Measurements from ENCODE around the gene ALDH1L1.
"Not testable (repeated sequence)": the region's sequence is repeated elsewhere in the genome, so short reads cannot be mapped to it uniquely, and the experiment has no call there.

Gene ALDH1L1

DNA sequence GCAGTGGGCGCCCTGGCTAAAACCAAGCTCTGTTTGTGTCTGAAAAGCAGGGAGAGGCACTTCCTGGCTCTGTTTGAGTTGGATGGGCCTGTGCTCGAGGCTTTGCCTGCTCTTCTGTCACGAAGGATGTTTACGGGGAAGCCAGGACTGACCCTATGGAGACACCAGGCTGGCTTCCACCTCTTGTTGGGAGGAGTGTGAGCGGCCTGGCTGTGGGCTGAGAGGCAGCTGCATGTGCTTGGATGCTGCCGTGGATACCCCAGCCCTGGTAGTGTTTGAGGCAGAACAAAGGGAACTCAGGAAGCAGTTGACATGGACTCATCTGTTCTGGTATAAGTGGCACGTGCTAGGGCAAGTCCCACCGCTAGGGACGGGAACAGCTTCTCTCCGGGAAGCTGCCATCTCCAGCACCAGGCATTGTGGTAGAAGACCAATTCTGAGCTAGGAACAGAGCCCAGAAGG is 78.8 kb downstream of the ALDH1L1 start:
- H3K4me3 ChIP-seq (ENCODE audit: low read length), result no peak overlapping the region
- TF ChIP-seq CTCF (conservative IDR thresholded peaks at IDR 0.05; ENCODE audit: low read depth, low read length), result no peak
- no peak for DNase-seq (ENCODE audit: low read depth)

DNA sequence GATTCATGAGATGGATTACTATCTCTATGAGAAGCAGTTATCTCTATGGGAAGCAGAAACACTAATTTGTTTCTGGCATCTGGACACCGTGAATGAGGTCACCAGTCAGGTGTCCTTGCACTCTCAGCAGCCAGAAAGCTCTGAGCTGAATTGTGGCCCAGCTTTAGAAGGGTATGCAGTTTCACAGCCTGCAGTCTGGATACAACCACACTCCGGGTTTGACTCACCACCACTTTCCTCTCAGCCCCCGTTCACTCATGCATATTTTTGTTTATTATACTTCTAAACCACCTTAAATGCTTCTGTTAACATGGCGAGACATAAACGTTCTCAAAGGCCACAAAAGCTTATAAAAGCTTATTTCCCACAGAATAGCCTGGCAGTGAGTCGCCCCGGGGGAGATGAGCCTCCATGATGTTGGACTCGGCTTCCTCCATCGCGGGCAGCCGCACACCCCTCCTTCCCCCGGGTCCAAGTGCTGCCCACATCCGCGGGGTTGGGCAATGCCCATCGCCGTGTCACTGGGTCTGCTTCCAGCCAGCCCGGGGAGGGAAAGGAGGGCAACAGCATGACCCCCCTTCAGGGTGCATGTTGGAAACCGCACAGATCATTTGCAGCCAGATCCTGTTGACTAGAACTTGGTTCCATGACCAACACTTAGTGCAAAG is 79.6 kb downstream of the ALDH1L1 start:
- DNase-seq (ENCODE audit: low read depth), result no peak

DNA sequence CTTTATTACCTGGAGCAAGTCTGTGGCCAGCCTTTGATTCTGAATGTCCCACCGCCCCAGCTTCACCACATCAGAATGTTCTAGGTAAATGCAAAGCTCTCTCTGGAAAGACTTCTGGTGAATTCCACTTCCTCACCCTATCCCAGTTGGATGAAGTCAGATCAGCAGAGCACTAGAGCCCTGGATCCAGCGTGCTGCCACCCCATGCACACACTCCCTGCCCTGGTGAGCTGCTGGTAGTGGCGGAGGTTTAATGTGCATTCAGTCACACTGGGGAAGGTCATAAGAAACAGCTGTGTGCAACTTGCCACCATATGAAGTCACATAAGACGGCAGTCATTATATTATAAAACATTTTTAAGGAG is 80.1 kb downstream of the ALDH1L1 start:
- H3K4me3 ChIP-seq (ENCODE audit: low read length), result no peak overlapping the region
- DNase-seq (ENCODE audit: low read depth), result no peak
- no peak for TF ChIP-seq CTCF (conservative IDR thresholded peaks at IDR 0.05; ENCODE audit: low read depth, low read length)

More for the DNA sequence above, 79.6 kb downstream of the ALDH1L1 start:
- no peak for TF ChIP-seq CTCF (conservative IDR thresholded peaks at IDR 0.05; ENCODE audit: low read depth, low read length)
- no peak overlapping the region for H3K4me3 ChIP-seq (ENCODE audit: low read length)

- H3K4me3 ChIP-seq (ENCODE audit: low read length), result no peak overlapping the region
- TF ChIP-seq CTCF (conservative IDR thresholded peaks at IDR 0.05; ENCODE audit: low read depth, low read length), result no peak
- no peak for DNase-seq (ENCODE audit: low read depth)
Measured at GRCh38 chr3:126098391-126098858, 82.0 kb downstream of the ALDH1L1 start.

DNA sequence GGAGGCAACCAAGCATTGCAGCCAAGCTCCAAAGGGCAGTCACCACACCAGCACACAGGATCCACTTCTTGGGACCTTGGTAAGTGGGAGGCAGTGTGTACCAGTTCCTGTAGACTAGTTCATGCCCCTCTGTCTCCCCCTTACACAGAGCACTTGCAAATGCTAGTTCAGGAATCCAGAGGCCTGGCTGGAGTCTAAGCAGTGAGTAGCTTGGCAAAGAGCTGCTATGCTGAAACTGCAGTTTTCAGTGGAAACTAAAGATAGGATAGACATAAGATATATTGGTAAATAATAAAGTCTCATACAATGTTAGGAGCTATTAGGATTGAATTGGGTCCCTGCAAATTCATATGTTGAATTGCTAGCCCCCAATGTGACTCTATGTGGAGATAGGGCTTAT is 82.6 kb downstream of the ALDH1L1 start:
- H3K4me3 ChIP-seq (ENCODE audit: low read length), result no peak overlapping the region
- DNase-seq (ENCODE audit: low read depth), result no peak
- TF ChIP-seq CTCF (conservative IDR thresholded peaks at IDR 0.05; ENCODE audit: low read depth, low read length), result no peak

DNA sequence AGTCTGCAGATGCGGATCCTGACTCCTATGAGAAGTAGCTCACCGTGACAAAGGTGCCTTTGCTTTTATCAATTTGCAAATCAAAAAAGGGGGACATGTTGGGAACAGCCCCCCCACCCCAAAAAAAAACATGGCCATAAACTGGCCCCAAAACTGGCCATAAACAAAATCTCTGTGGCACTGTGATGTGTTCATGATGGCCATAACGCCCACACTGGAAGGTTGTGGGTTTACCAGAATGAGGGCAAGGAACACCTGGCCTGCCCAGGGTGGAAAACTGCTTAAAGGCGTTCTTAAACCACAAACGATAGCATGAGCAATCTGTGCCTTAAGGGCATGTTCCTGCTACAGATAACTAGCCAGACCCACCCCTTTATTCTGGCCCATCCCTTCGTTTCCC is 84.1 kb downstream of the ALDH1L1 start:
- not testable (repeated sequence) for H3K4me3 ChIP-seq (ENCODE audit: low read length); DNase-seq (ENCODE audit: low read depth)

DNA sequence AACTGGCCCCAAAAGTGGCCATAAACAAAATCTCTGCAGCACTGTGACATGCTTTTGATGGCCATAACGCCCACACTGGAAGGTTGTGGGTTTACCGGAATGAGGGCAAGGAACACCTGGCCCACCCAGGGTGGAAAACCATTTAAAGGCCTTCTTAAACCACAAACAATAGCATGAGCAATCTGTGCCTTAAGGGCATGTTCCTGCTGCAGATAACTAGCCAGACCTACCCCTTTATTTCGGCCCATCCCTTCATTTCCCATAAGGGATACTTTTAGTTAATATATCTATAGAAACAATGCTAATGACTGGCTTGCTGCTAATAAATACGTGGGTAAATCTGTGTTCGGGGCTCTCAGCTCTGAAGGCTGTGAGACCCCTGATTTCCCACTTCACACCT is 88.3 kb downstream of the ALDH1L1 start:
- DNase-seq (ENCODE audit: low read depth); H3K4me3 ChIP-seq (ENCODE audit: low read length): not testable (repeated sequence)

DNA sequence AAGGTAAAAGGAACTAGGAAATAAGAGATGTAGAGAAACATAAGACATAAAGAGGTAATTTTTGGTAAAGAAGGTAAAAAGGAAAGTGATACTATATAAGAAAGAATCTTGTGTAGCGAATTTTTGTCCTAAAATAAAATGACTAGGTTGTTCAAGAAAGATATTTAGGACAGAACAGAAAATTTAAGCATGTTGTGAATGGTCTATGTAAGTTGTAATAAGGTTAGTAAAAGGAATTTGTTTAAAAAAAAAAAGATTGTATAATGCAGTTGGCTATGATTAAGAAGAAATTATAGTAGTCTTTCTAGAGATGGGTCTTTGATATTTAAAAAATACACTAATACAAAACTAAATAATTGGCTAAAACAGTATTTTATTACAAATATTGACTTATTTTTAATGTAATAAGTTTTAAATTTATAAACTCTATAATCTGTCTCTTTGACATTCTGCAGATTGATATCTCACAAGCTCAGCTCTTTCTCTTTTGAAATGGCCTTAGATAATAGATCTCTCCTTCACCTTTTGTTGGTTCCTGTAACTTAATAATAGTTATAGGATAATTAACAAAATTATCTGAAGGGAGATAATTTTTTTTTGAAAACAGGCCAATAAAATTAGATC is 92.7 kb downstream of the ALDH1L1 start:
- DNase-seq (ENCODE audit: low read depth), result no peak
- TF ChIP-seq CTCF (conservative IDR thresholded peaks at IDR 0.05; ENCODE audit: low read depth, low read length), result no peak

More for the DNA sequence above, 92.7 kb downstream of the ALDH1L1 start:
- no peak overlapping the region for H3K4me3 ChIP-seq (ENCODE audit: low read length)

Measured in retinal pigment epithelial cell (primary cell).